Medulla oblongata (tissue), 1 donor: ENCODE results near the gene ZNF438.

Experiments
- DNase-seq: peaks from one replicate; pipeline ENCODE4 v3.0.0-alpha.2; 2015; ENCODE audit errors: extremely low spot score

Gene ZNF438

DNA sequence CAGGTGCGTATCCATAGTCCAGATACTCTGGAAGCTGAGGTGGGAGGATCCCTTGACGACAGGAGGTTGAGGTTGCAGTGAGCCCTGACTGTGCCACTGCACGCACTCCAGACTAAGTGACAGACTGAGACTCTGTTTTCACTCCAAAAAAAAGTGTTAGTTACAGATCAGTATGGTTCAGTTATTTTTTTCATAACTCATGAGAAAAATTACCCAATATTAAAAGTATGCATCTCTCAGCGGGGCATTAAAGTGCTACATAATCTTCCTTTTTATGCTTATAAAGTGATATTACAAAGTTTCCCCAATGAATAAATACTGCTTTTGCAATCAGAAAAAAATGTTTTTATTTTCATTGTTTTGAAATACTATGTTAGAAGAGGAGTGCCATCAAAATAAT lies 147.9 kb downstream of the ZNF438 start:
- DNase-seq, result no peak

DNA sequence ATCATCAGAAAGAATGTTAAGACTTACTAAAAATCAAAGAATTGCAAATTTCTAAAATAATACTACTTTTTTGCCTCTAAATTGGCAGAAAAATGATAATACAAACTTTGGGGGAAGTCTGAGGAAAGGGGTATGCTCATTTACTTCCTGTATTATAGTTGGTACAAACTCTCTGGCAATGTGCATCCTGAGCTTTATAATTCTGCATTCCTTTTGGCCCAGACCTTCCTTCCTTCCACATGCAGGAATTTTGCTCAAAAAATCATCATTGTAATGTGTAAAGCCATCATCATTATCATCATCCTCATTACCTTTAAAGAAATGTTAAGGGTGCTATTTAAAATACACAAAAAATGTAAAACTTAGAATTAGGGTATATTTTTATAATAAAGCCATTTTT lies 148.5 kb downstream of the ZNF438 start:
- no peak for DNase-seq

DNA sequence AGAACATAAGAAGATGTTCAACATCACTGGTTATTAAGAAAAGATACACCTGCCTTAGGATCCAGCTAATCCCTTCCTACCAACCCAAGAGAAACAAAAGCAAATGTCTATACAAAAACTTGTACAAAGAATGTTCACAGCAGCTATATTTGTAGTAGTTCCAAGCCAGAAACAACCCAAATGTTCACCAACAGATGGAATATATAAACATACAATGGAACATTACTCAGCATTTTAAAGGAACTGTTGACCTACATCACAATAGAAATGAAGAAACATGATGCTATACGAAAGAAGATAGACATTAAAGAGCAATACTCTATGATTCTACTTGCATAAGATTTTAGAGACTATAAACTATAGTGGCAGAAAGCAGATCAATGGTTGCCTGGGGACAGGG lies 149.4 kb downstream of the ZNF438 start:
- DNase-seq, result no peak

DNA sequence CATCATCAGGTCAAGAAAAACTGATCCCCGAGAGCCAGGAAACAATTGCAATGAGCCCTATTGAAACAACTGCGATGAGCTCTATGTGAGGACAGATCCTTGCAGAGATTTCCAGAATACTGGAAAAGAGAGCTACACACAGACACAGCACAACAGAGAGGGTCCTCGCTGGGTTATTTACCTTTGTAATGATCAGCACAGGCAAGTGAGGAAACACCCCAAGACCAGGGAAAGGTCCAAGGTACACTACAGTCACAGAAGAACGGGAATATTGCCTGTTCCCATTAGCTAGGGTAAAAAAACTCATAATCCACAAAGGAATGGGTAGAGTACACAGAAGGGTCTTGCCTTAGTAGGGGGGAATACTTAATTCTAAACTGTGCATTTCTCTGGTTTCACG lies 152.7 kb downstream of the ZNF438 start:
- no peak for DNase-seq

DNA sequence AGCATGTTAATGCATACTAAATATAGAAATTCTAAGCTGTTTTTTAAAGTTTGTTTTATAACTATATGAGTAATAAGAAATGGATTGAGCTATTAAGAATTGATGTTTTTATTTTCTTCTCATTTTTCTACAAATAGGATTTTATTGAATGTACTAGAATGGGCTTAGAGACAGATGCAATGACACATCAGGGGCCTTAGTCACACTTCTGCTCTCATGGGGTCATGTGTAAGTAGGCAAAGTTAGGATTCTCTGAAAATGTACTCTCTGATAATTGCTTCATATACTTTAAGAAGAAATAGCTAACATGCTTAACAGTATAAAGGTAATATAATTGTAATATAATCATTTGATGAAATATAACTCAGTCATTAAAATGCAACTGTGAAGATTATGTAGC lies 154.6 kb downstream of the ZNF438 start:
- DNase-seq, result no peak

DNA sequence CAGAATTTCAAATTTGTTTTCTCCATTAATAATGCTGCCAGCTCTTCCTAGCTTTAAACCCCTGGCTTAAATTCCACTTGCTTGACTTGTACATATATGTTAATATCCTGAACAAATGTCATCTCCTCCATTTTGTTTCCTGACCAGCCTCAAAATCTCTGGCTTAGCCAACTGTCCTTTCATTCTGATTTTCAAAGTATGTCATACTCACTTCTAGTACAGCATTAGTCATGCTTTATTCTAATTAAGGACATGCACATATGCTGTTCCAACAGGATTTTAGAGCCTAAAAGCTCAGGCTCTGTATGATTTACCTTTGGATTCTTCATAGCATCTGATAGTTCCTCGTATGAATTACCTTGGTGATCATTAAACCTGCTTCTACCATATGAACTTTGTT lies 158.3 kb downstream of the ZNF438 start:
- no peak for DNase-seq

DNA sequence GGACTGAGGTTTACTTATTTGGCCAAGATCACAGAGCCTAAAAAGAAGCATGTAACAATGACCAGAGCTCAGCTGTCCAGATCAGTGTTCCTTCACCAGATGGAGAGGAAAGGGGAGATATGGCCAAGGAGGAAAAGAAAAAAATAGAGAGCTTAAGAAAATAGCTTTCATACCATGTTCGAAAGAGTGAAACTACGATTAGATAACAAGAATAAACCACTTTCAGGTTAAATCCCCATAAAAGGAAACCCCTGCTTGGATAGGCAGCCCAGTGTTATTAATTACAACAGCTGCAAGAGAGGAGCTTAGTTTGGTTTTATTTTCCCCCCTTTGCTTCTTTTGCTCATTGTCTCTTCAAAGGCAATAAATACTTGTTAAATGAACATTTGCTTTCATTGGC lies 160.8 kb downstream of the ZNF438 start:
- DNase-seq, result no peak

DNA sequence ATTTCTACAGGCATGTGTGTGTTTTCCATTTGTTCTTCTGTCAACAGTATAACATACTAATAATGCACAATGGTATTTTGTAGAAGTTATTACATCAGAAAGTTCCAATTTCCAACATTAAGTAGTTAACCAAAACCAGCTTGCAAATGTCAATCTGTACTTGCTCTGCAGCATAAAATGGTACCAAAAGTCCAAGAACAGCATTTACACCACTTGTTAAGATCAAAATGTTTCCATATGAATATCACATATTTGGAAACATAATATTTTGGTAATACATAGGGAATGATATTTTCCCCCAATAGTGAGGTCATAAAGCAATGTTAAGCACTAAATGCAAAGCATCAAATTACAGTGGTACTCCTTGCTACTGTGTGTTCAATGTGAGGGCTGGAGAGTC lies 162.1 kb downstream of the ZNF438 start:
- no peak for DNase-seq

DNA sequence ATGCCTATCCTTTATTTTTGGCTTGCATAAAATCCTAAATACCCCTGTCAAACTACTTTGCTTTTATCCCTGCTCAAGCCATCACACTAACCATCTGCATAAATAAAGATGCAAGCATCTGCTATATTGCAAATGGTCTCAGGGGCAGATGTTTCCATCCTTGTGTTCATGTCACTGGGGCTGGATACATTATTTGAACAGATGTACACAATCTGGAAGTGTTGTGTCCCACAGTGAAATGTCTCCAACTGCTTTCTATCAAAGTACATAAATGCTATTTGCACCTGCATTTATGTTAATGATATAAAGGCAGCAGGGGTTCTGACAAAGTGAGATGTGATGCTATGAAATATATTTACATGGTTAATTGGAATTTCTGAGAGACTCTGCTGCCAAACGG lies 163.1 kb downstream of the ZNF438 start:
- no peak for DNase-seq

DNA sequence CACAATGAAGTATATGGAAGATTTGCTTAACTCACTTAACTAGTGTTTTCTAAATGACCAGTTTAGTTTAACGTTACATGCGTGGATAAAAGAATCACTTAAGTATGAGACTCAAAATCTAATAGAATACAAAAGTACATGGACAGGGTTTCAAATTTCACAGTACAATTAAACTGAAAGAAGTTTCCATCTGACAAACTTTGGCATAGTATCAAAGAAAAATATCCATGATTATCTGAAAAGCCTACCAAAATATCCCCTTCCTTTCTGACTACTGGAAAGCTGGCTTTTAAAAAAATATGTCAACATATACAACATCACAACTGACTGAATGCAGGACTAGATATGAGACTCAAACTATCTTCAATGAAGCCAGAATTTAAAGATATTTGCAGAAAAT lies 164.8 kb downstream of the ZNF438 start:
- no peak for DNase-seq

DNA sequence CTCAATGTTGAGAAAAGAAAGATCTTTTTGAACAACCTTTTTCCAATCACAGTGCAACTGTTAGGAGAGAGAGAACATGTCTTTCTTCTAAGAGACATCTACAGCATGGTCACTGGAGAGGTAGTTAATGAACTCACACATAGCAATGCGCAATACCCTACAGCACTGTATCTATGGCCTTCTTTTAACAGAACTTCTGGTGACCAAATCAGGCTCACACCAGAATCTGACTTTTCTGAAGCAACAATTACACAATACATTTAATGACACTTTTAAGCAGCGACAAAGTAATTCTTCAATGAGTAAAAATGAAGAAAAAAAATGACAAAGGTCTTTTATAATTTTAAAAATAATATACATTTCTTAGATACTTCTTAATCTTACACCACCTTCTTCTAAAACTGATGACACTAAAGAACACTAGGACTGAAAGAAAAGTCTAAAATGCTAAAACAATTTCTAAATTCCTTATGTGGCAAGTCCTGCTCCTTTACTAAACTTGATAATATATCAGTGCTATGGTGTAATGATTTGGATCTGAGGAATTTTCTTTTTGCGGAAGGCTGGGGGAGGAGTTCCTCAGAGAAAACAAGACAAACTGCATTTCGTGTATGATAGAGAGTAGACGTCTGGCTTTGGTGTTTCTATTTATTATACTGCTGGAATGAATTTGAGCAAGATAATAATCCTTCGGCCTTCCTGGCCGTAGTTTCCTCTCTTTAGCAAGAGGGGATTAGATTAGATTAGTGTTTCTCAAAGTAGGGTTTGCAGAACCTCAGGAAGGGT lies 166.3 kb downstream of the ZNF438 start:
- DNase-seq, result no peak

DNA sequence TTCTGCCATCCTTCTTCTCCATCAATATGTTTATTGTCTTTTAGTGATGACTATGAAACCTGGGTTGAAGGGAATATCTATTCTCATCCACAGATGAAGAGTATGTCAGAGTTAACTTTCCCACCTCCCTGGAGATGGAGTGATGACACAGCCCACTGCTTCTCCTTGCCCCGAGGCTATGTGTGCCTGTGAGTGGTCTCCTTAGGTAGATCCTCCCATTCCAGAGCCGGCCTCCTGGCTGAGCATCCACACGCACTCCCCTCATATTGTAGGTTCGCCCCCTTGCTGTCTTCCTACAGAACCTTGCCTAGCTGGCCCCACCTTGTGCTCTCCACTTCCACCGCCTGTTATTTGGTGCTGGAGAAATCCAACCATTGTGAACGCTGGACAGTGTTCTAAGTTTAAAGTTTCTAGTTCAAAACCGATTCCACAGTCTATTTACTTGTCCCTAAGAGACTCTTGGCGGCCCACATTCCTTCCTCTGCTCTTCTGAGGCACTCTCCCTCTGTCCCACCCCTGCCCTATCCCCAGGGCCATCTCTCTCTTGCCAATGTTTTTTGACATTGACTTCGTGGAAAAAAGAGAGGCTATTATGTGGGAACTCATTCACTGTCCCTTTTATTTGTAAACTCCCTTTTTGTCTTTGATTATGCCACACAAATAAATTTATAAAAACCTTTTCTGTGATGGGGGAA lies 168.0 kb downstream of the ZNF438 start:
- no peak for DNase-seq

DNA sequence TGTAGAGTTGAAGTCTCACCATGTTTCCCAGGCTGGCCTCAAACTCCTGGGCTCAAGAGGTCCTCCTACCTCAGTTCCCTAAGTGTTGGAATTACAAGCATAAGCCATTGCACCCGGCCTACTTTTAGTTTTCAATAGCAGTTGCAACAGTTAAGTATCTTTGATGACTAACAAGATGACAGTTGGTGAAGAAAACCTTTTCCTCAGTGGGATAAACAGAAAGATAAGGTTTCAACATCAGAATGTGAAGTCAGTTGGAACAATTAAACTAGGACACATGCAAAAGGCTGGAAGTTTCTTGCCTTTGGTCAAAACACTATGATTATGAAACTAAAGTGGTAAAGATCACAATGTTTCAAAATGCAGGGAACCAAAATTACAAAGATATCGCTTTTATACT lies 169.2 kb downstream of the ZNF438 start:
- DNase-seq, result no peak

DNA sequence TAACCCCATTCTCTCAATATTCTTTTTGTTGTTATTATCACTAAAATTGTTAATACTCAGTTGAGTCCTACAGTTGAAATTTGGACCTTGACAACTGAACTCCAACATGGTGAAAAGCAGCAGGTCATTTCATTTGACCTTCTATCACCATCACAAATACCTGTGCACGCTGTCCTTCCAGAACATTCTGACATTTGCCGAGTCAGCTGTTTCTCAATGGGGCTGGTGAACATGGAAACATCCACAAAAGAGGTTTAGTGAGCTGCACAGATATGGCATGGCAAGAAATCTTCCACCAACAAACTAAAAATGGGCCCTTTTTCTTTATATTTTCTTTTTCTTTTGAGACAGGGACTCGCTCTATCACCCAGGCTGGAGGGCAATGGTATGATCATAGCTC lies 169.7 kb downstream of the ZNF438 start:
- DNase-seq, result no peak

DNA sequence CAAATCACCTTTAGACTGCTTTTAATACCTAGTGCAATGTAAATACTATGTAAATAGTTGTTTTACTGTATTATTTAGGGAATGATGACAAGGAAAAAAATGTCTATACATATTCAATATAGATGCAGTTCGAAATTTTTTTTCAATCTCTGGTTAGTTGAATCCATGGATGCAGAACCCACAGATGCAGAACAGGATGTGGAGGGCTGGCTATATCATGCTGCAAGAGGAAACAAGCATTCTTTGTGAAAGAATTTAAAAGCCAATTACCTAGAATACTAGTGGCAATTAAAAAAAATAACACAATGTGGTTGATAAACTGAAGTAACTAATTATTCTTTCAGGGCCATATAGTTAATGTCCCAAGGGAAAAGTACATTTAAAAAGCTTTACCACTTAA lies 170.4 kb downstream of the ZNF438 start:
- DNase-seq, result no peak

DNA sequence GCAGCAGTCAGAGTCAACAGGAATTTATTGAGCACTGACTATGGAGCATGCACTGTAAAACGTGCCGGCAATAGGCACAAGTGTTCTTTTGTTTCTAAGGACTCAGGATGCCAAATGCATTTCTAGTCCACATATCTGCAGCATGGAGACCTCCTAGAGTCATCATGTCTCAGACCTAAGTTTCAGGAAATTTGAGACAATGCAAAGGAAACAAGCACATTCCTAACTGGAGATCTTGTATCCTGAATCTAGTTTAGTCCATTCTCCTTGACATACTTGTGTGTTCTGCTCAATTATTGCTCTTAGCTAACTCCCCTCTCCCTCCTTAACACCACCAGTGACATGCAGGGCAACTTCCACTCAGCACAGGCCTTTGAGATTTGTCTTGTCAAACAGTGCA lies 173.2 kb downstream of the ZNF438 start:
- no peak for DNase-seq

DNA sequence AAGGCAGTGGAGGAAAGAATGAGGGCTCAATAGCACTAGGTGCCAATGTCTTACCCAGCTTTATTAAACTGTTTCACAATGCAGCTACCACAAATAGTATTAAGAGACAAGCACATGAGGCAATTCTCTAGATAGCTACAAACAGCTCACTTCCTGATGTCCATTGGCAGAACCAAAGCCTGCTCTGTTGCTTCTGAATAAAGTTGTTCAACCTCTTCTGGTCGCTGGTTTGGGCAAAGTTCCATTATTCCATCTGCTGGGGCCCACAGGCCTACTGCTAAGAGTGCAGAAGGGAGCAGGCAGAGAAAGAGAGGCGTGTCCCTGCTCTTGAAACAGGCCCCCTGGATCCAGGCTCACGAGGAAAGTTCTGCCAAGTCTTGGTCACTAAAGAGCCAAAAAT lies 173.9 kb downstream of the ZNF438 start:
- DNase-seq, result peak; percentile 48

DNA sequence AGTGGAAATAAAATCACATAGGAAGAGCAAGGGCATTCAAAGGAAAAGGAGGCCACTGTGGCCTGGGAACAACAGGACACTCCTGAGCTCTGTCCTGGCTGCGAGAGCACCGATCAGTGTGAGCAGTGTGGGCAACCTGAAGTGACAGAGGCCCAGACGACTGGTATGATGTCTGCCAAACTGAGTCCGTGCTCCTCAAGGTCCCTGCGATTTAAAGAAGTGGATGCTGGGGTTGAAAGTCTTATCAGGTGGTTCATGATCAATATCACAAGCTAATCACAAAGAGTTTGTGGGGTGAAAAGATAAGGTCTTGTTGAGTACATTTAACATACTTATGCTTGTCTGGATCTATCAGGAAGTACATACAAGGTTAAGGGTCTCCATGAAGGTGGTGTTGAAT lies 176.5 kb downstream of the ZNF438 start:
- DNase-seq, result no peak

DNA sequence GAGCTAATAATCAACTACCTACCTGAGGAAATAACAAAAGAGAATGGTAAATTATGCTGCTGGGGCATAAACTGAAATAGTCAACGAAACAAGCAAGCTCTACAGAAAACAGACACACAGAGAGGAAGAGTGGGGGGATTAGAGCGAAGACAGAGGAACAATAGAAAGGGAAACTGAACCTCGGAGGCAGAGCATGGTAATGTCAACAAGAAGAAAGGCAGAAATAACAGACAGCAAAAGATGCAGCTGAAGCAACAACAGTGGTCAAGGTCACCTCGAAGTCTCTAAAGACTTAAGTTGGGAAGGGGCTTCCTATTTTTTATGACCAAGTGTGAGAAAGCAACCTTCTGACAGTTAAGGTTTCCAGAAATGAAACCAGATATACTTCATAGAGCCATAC lies 177.0 kb downstream of the ZNF438 start:
- DNase-seq, result no peak

DNA sequence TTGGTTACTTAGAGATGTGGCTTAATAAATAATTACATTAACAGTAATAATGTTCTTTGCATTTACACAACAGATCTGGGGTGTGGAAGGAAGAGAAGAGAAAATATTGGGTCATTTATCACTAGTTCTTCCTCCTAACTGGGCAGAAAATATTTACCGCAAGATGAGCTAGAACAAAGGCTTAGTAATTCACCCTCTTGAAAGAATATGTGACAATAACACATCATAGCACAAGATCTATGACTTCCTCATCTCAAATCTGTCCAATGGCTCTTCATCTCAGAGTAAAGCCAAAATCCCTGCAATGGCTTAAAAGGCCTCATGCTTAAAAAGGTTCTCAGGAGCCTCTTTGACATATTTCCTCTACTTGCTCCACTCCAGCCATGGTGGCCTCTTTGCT lies 178.6 kb downstream of the ZNF438 start:
- no peak for DNase-seq

DNA sequence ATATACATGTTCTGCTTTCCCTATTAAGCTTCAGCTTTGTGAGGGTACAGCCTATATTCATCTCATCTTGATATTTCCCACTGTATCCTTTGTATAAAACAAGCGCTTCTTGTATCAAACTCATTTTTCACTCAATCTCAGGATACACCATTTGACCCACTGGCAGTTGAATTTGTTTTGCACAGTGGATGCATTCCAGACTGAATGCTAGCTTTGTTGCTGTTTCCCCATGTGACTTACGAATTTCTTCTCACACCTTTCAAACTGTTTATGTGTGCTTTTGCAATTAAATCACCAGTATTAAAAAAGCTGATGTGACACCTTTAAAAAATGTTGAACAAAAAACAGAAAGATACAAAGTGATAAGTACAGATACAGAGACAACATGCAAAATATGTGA lies 180.9 kb downstream of the ZNF438 start:
- no peak for DNase-seq

DNA sequence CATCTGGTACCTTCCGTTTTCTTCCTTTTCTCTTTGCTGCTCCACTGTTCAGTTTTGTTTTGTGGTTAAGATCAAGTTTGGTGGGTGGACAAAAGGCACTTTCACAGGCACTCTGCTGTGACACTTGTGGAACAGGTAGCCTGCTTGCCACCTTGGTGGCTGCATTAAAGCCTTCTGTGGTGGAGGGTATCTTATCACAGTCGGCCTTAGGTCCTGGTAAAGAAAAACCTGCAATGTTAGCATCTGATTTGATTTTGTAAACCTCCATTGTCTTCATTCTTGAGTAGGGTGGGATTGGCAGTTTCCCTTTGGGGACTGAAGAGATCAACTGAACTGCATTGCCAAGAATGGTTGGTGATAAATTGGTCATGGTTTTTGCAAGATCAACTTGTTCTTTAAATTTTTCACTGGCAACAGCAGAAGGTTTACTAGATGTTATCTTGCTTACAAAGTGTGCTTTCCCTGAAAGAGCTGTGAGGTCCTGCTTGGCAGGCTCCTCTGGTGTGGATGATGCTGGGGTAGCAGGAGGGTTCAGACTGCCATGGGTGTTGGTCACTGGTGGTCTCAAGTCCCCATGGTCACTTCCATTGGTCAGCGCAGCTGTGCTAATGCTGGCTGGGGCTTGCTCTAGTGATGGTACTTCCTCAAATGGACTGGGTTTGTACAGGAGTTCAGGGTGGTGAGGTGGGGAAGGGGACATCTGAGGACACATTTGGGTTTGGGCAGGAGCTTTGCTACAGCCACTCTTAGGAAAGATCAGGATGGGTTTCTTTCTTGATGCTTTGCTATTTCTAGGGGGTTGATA lies 182.2 kb downstream of the ZNF438 start:
- no peak for DNase-seq
